Testis (tissue), 2 donors: ENCODE data around the gene TIMMDC1.

ENCODE experiments used
- CTCF ChIP-seq, 3 experiments: fragments of 450-650 bp in 2 of 3; fragments of 200-600 bp in 1 of 3; sonication (generic) in 1 of 3; IDR thresholded peaks; one replicate each; pipeline ENCODE4 v1.5.1; 2016 to 2019; ENCODE audit warnings: antibody characterized with exemption in 3 of 3, mild to moderate bottlenecking in 2 of 3, moderate library complexity in 1 of 3
- POLR2A ChIP-seq: fragments of 450-650 bp; IDR thresholded peaks from one replicate; pipeline ENCODE4 v1.6.1; 2017; ENCODE audit warnings: antibody characterized with exemption, mild to moderate bottlenecking, moderate library complexity

GRCh38 chr3:119527714-119528113 lies 29.4 kb downstream of the TIMMDC1 start:
- no peak for TF ChIP-seq POLR2A
- TF ChIP-seq CTCF (IDR thresholded peaks at IDR 0.05), result no peak
